Measurements from ENCODE around the gene A3GALT2. TPM values are rescaled to one million over a fixed set of nuclear protein-coding genes. Genes with fewer than 3 reads are reported as not detected.

Gene A3GALT2
- total RNA-seq, 1 donor = not detected

DNA sequence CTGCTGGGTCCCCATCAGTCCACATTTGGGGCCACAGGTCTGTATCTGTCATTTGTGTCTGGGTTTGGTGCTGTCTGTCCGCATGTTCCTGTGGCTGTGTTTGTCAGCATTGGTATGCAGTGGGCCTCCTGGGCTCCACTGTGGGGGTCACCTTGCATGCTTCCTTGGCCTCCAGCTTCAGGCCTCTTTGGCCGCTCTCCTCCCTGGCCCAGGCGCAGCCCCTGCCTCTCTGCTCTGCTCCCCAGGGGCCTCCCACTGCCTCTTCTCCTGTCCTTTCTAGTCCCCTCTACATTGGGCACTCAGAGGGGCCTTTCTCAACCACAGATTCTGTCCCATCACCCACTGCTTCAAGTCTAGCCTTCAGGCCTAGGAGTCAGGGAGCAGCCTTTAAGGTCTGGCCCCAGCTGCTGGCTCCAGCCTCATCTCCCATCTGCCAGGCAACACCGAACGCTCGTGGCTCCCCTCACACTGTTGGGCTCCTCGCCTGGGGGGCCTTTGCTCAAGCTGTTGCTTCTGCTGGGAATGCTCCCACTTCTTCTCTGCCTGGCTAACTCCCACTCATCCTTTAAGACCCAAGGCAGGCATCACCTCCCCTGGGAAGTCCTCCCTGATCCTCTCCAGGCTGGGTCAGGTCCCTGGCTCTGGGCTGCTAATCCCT lies 50.0 kb downstream of the A3GALT2 start:
- no peak overlapping the region for H3K4me3 ChIP-seq (ENCODE audit: low read depth, low read length)
- no peak for DNase-seq (ENCODE audit: low read depth)
- TF ChIP-seq, protein P1, sequence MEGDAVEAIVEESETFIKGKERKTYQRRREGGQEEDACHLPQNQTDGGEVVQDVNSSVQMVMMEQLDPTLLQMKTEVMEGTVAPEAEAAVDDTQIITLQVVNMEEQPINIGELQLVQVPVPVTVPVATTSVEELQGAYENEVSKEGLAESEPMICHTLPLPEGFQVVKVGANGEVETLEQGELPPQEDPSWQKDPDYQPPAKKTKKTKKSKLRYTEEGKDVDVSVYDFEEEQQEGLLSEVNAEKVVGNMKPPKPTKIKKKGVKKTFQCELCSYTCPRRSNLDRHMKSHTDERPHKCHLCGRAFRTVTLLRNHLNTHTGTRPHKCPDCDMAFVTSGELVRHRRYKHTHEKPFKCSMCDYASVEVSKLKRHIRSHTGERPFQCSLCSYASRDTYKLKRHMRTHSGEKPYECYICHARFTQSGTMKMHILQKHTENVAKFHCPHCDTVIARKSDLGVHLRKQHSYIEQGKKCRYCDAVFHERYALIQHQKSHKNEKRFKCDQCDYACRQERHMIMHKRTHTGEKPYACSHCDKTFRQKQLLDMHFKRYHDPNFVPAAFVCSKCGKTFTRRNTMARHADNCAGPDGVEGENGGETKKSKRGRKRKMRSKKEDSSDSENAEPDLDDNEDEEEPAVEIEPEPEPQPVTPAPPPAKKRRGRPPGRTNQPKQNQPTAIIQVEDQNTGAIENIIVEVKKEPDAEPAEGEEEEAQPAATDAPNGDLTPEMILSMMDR (IDR thresholded peaks at IDR 0.05; ENCODE audit: insufficient read depth, low read length) = no peak

DNA sequence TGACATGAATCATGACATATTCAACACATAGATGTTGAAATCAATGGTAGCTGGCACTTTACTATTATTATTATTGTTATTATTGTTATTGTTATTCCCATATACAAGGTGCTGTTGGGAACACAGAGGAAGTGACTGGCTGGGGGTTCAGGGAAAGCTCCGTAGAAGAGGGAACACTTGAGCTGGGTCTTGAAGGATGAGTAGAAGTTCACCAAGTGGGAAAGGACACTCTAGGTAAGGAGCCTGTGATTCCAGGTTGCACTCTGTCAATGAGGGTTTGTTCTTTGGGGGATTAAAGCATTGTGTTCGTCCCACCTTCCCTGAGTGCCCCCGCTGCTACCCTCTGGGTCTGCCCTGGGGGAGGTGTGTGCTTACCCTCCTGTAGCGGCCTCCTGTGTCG lies 50.5 kb downstream of the A3GALT2 start:
- TF ChIP-seq, protein P1 (IDR thresholded peaks at IDR 0.05; ENCODE audit: insufficient read depth, low read length) = no peak
- no peak for DNase-seq (ENCODE audit: low read depth)
- no peak overlapping the region for H3K4me3 ChIP-seq (ENCODE audit: low read depth, low read length)

DNA sequence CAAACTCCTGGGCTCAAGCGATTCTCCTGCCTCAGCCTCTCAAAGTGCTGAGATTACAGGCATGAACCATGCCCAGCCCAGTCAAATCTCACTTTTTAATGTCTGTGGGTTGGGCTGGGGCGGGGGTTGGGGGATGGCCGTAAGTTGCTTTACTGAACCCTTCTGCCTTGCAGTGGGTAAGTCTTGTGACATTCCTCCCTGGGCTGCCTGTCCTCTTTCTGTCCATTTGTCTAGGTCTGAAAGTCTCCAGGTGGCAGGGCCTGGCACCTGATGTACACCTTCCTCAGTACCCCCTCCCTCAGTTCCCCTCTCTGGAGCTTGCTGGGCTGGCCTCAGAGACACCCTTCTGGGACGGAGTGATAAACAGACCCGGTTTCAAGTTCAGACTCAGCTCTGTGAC lies 51.3 kb downstream of the A3GALT2 start:
- no peak overlapping the region for H3K4me3 ChIP-seq (ENCODE audit: low read depth, low read length)
- DNase-seq (ENCODE audit: low read depth) = no peak
- TF ChIP-seq, protein P1 (IDR thresholded peaks at IDR 0.05; ENCODE audit: insufficient read depth, low read length) = no peak

DNA sequence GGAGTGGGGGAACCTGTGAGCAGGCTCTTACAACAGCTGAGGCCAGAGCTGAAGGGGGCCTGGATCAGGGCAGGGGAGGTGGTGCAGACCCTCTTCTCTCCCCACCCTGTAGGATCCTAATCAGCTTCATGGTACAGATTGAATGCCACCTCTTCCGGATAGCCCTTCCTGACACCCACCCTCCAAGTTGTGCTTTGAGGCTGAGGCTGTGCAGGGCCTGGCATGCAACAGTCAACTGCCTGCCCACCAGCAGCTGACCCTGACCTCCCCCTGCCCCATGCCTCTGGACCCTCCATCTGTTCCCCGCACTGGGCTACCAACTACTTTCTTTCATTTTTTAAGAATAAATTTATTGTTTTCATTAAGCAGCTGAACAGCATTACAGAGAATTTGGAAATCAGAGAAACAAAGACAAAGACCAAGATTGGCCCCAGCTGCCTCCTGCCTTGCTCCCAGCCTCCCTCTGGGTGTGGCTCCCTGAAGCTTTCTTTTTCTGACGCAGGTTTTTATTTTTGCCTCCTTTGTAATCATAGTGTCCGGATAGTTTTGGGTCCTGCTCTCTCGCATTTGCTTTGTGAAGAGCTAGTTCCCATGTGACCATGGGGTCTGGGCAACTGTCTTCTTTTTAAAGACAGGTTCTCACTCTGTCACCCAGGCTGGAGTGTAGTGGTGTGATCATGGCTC lies 51.8 kb downstream of the A3GALT2 start:
- TF ChIP-seq, protein P1 (IDR thresholded peaks at IDR 0.05; ENCODE audit: insufficient read depth, low read length) = no peak
- DNase-seq (ENCODE audit: low read depth) = peak; percentile 68
- no peak overlapping the region for H3K4me3 ChIP-seq (ENCODE audit: low read depth, low read length)

DNA sequence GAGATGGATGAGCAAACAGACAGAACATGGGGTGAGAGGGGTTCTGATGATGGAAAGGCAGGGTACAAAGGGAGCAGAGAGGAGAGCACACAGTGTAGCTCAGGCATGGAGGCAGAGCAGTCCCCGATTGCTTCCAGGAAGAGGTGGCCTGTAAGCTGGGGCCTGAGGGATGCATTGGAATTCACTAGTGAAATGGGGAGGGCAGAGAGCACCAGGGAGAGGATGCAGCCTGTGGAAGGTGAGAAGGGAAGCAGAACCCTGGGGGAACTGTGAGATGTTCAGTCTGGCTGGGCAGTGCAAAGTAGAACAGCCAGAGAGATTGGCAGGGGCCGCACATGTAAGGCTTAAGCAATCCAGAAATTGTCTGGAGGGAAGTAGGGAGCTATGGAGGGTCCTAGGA lies 52.4 kb downstream of the A3GALT2 start:
- no peak for DNase-seq (ENCODE audit: low read depth)
- no peak overlapping the region for H3K4me3 ChIP-seq (ENCODE audit: low read depth, low read length)
- TF ChIP-seq, protein P1 (IDR thresholded peaks at IDR 0.05; ENCODE audit: insufficient read depth, low read length) = no peak

DNA sequence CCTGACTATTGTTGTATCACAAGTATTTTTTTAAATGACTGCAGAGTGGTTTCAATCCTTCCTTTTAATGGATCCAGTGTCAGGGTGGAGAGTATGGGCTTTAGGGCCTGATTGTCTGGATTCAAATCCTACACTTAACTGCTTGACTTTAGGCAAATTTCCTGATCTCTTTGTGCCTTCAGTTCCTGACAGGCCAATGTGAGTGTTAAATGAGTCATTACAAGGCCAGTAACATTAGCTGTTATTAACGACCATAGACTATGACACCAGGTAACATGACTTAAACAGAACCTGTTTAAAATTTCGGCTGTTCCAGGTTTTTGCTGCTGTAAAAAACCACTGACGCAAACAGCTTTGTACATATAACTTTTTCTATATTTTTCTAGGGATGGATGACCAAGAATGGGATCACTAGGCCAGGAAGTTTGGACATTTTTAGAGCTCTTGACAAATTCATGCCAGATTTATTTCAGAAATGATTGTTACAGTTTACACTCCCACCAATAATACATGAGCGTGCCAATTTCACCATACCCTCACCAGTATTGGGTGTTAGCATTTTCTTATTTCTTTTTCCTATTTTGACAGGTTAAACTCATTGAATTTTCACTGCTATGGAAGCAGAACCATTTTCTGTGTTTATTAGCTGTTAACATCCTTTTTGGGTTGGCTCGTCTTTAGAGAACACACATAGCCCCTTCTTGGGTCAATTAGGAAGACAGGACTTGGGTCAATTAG lies 53.3 kb downstream of the A3GALT2 start:
- H3K4me3 ChIP-seq (ENCODE audit: low read depth, low read length) = no peak overlapping the region
- TF ChIP-seq, protein P1 (IDR thresholded peaks at IDR 0.05; ENCODE audit: insufficient read depth, low read length) = no peak
- DNase-seq (ENCODE audit: low read depth) = no peak

Measured in fibroblast of the aortic adventitia (primary cell).